HepG2 (cell line): ENCODE results near the gene PTGES.

ENCODE experiments used
- CHD4 ChIP-seq: fragments of 200-600 bp; sonication (generic); IDR thresholded peaks from 2 replicates; pipeline ENCODE4 v1.7.0; 2017; ENCODE audit warnings: mild to moderate bottlenecking, low read length, borderline replicate concordance
- PCBP1 ChIP-seq: fragments of 200-400 bp; formaldehyde crosslinking; IDR thresholded peaks from 2 replicates; pipeline ENCODE4 v1.6.1; 2017; ENCODE audit warnings: mild to moderate bottlenecking, low read depth, low read length, borderline replicate concordance
- POLR2AphosphoS5 ChIP-seq: IDR thresholded peaks from 2 replicates; pipeline ENCODE4 v1.6.1; 2012; ENCODE audit warnings: low read depth, low read length
- ZFY ChIP-seq: sonication (generic); formaldehyde crosslinking; IDR thresholded peaks from 2 replicates; pipeline ENCODE4 v1.4.0; 2020; ENCODE audit warnings: missing genetic modification reagents
- ZNF556 ChIP-seq: sonication (generic); formaldehyde crosslinking; IDR thresholded peaks from 2 replicates; pipeline ENCODE4 v1.4.0; 2020; ENCODE audit warnings: mild to moderate bottlenecking, missing genetic modification reagents, borderline replicate concordance
- TF ChIP-seq, protein P1 (sequence below): sonication (generic); formaldehyde crosslinking; IDR thresholded peaks from 2 replicates; pipeline ENCODE4 v1.4.0; 2020; ENCODE audit warnings: mild to moderate bottlenecking, missing genetic modification reagents

DNA sequence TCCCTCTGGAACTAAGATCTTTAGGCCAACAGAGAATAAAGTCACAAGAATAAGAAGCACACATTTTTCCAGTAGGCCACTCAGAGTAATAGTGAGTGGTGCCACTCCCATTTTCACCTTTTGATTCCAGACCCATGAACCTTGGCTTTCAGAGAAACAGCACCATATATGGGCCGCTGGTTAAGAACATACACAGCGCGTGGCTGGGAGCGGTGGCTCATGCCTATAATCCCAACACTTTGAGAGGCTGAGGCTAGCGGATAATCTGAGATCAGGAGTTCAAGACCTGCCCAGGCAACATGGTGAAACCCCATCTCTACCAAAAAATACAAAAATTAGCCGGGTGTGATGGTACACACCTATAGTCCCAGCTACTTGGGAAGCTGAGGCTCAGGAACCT lies 15.6 kb upstream of the PTGES start:
- TF ChIP-seq, protein P1, sequence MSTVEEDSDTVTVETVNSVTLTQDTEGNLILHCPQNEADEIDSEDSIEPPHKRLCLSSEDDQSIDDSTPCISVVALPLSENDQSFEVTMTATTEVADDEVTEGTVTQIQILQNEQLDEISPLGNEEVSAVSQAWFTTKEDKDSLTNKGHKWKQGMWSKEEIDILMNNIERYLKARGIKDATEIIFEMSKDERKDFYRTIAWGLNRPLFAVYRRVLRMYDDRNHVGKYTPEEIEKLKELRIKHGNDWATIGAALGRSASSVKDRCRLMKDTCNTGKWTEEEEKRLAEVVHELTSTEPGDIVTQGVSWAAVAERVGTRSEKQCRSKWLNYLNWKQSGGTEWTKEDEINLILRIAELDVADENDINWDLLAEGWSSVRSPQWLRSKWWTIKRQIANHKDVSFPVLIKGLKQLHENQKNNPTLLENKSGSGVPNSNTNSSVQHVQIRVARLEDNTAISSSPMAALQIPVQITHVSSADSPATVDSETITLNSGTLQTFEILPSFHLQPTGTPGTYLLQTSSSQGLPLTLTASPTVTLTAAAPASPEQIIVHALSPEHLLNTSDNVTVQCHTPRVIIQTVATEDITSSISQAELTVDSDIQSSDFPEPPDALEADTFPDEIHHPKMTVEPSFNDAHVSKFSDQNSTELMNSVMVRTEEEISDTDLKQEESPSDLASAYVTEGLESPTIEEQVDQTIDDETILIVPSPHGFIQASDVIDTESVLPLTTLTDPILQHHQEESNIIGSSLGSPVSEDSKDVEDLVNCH (CRISPR knock-in tag): no peak
- TF ChIP-seq ZNF556: no peak
- no peak for TF ChIP-seq ZFY
- TF ChIP-seq POLR2AphosphoS5: no peak
- no peak for TF ChIP-seq PCBP1
- TF ChIP-seq CHD4: no peak
